ENCODE data around the gene MAP3K21. TPM values are rescaled to one million over a fixed set of nuclear protein-coding genes. Genes with fewer than 3 reads are reported as not detected.

MAP3K21 gene
- polyA plus RNA-seq, 1 donor (not counting 4 experiments of a cell fraction or from before 2014, with no cell fraction given): 6.4 TPM

GRCh38 chr1:233387585-233387984 is 60.1 kb downstream of the MAP3K21 start:
- Histone ChIP-seq H3K9me3 (ENCODE audit: control insufficient read depth, low read depth, low read length) (no peaks in the 10 kb centered on the region), H3K36me3 (ENCODE audit: control insufficient read depth in 2 of 2, extremely low read depth in 1 of 2, insufficient read depth in 2 of 2, low read length in 2 of 2) (no peaks in the 10 kb centered on the region), H3K27ac (ENCODE audit: control insufficient read depth, insufficient read depth, low read length) (no peak overlapping the region), H3K79me2 (ENCODE audit: control insufficient read depth, insufficient read depth, low read length) (no peaks in the 10 kb centered on the region), H3K9me1 (ENCODE audit: control insufficient read depth, extremely low read depth, insufficient read depth, low read length) (no peaks in the 10 kb centered on the region), H3K27me3 (ENCODE audit: control insufficient read depth, extremely low read depth, insufficient read depth, low read length) (peaks cover 3% of the 10 kb centered on the region), H3K4me3 (ENCODE audit: control insufficient read depth in 2 of 3, extremely low read depth in 1 of 3, insufficient read depth in 2 of 3, low read depth in 1 of 3, low read length in 3 of 3) (no peak overlapping the region), H3K4me2 (ENCODE audit: control insufficient read depth, extremely low read depth, insufficient read depth, low read depth, low read length) (no peak overlapping the region), H3K4me1 (ENCODE audit: control insufficient read depth, extremely low read depth, insufficient read depth, low read length) (peaks cover 5% of the 10 kb centered on the region), H3K9ac (ENCODE audit: control insufficient read depth, extremely low read depth, insufficient read depth, low read length) (no peak overlapping the region), H4K20me1 (ENCODE audit: control insufficient read depth, extremely low read depth, insufficient read depth, low read length) (no peaks in the 10 kb centered on the region), H2AFZ (ENCODE audit: control insufficient read depth, low read length) (no peak overlapping the region)
- no peak for TF ChIP-seq CTCF (optimal IDR thresholded peaks at IDR 0.05 in 1 of 3, IDR thresholded peaks at IDR 0.05 in 1 of 3, conservative IDR thresholded peaks at IDR 0.05 in 1 of 3; ENCODE audit: extremely low read depth in 1 of 3, insufficient read depth in 2 of 3, low read length in 3 of 3)
- DNase-seq (ENCODE audit: low read depth, low spot score): no peak
- FAIRE-seq: no peak
- dilution Hi-C loops (cut with MboI; ENCODE audit: extremely low pct_ligation_motif_present, low sequenced_read_pairs): no loop called here

- DNase-seq (ENCODE audit: low read depth, low spot score) (no peak), FAIRE-seq (no peak)
- Histone ChIP-seq H3K4me1 (ENCODE audit: control insufficient read depth, extremely low read depth, insufficient read depth, low read length) (peaks cover 5% of the 10 kb centered on the region), H3K79me2 (ENCODE audit: control insufficient read depth, insufficient read depth, low read length) (no peaks in the 10 kb centered on the region), H3K27me3 (ENCODE audit: control insufficient read depth, extremely low read depth, insufficient read depth, low read length) (peaks cover 3% of the 10 kb centered on the region), H2AFZ (ENCODE audit: control insufficient read depth, low read length) (no peak overlapping the region), H3K27ac (ENCODE audit: control insufficient read depth, insufficient read depth, low read length) (no peak overlapping the region), H3K4me3 (ENCODE audit: control insufficient read depth in 2 of 3, extremely low read depth in 1 of 3, insufficient read depth in 2 of 3, low read depth in 1 of 3, low read length in 3 of 3) (no peak overlapping the region), H4K20me1 (ENCODE audit: control insufficient read depth, extremely low read depth, insufficient read depth, low read length) (no peaks in the 10 kb centered on the region), H3K9me3 (ENCODE audit: control insufficient read depth, low read depth, low read length) (no peaks in the 10 kb centered on the region), H3K9me1 (ENCODE audit: control insufficient read depth, extremely low read depth, insufficient read depth, low read length) (no peaks in the 10 kb centered on the region), H3K36me3 (ENCODE audit: control insufficient read depth in 2 of 2, extremely low read depth in 1 of 2, insufficient read depth in 2 of 2, low read length in 2 of 2) (no peaks in the 10 kb centered on the region), H3K4me2 (ENCODE audit: control insufficient read depth, extremely low read depth, insufficient read depth, low read depth, low read length) (no peak overlapping the region), H3K9ac (ENCODE audit: control insufficient read depth, extremely low read depth, insufficient read depth, low read length) (no peak overlapping the region)
- dilution Hi-C loops (cut with MboI; ENCODE audit: extremely low pct_ligation_motif_present, low sequenced_read_pairs): no loop called here
- no peak for TF ChIP-seq EZH2 (IDR thresholded peaks at IDR 0.05; ENCODE audit: low read length)
Measured at GRCh38 chr1:233389169-233389568, 61.6 kb downstream of the MAP3K21 start.

- FAIRE-seq (no peak), DNase-seq (ENCODE audit: low read depth, low spot score) (no peak)
- dilution Hi-C loops (cut with MboI; ENCODE audit: extremely low pct_ligation_motif_present, low sequenced_read_pairs): no loop called here
Measured at GRCh38 chr1:233389893-233390292, 62.4 kb downstream of the MAP3K21 start.

More at GRCh38 chr1:233389893-233390292, 62.4 kb downstream of the MAP3K21 start:
- Histone ChIP-seq H4K20me1 (ENCODE audit: control insufficient read depth, extremely low read depth, insufficient read depth, low read length) (no peaks in the 10 kb centered on the region), H3K4me2 (ENCODE audit: control insufficient read depth, extremely low read depth, insufficient read depth, low read depth, low read length) (no peak overlapping the region), H2AFZ (ENCODE audit: control insufficient read depth, low read length) (no peak overlapping the region), H3K79me2 (ENCODE audit: control insufficient read depth, insufficient read depth, low read length) (no peaks in the 10 kb centered on the region), H3K36me3 (ENCODE audit: control insufficient read depth in 2 of 2, extremely low read depth in 1 of 2, insufficient read depth in 2 of 2, low read length in 2 of 2) (no peaks in the 10 kb centered on the region), H3K4me1 (ENCODE audit: control insufficient read depth, extremely low read depth, insufficient read depth, low read length) (peaks cover 5% of the 10 kb centered on the region), H3K27me3 (ENCODE audit: control insufficient read depth, extremely low read depth, insufficient read depth, low read length) (peaks cover 3% of the 10 kb centered on the region), H3K9me3 (ENCODE audit: control insufficient read depth, low read depth, low read length) (no peaks in the 10 kb centered on the region), H3K9ac (ENCODE audit: control insufficient read depth, extremely low read depth, insufficient read depth, low read length) (no peak overlapping the region), H3K9me1 (ENCODE audit: control insufficient read depth, extremely low read depth, insufficient read depth, low read length) (no peaks in the 10 kb centered on the region), H3K4me3 (ENCODE audit: control insufficient read depth in 2 of 3, extremely low read depth in 1 of 3, insufficient read depth in 2 of 3, low read depth in 1 of 3, low read length in 3 of 3) (no peak overlapping the region), H3K27ac (ENCODE audit: control insufficient read depth, insufficient read depth, low read length) (no peak overlapping the region)
- TF ChIP-seq EZH2 (IDR thresholded peaks at IDR 0.05; ENCODE audit: low read length): no peak
- no peak for TF ChIP-seq CTCF (optimal IDR thresholded peaks at IDR 0.05 in 1 of 3, IDR thresholded peaks at IDR 0.05 in 1 of 3, conservative IDR thresholded peaks at IDR 0.05 in 1 of 3; ENCODE audit: extremely low read depth in 1 of 3, insufficient read depth in 2 of 3, low read length in 3 of 3)

Measured in keratinocyte (primary cell).